GM12878 (cell line): ENCODE measurements around the gene PPL.

Source experiments
- CBFB ChIP-seq: IDR thresholded peaks from 2 replicates; pipeline ENCODE4 v1.6.1; 2016; ENCODE audit warnings: antibody characterized with exemption, low read depth
- CEBPB ChIP-seq, 2 experiments: fragments of 150-350 bp in 1 of 2; IDR thresholded peaks; 2 replicates each; pipeline ENCODE4 v1.6.1; 2012 to 2014; ENCODE audit warnings: low read depth in 2 of 2, low read length in 2 of 2, borderline replicate concordance in 1 of 2, inconsistent platforms in 1 of 2
- CTCF ChIP-seq, 3 experiments: IDR thresholded peaks in 2 of 3; conservative IDR thresholded peaks in 1 of 3; 2 replicates each; pipeline ENCODE4 v1.5.1; 2011; ENCODE audit warnings: low read depth in 3 of 3, low read length in 3 of 3, mild to moderate bottlenecking in 3 of 3, control low read depth in 2 of 3, moderate library complexity in 2 of 3, inconsistent platforms in 1 of 3, mixed read lengths in 1 of 3; ENCODE audit not compliant: control insufficient read depth in 2 of 3, insufficient read depth in 1 of 3; ENCODE audit errors: extremely low read depth in 1 of 3
- ELK1 ChIP-seq: IDR thresholded peaks from 2 replicates; pipeline ENCODE4 v1.6.1; 2012; ENCODE audit warnings: low read depth, low read length, improper control_type of control experiment
- NFYB ChIP-seq: IDR thresholded peaks from 2 replicates; pipeline ENCODE4 v1.6.1; 2011; ENCODE audit warnings: low read depth, mild to moderate bottlenecking, low read length, improper control_type of control experiment, moderate library complexity; ENCODE audit not compliant: insufficient read depth
- POLR2AphosphoS5 ChIP-seq: IDR thresholded peaks from 2 replicates; pipeline ENCODE4 v1.6.1; 2011; ENCODE audit warnings: mild to moderate bottlenecking, low read length, inconsistent platforms
- RCOR1 ChIP-seq: conservative IDR thresholded peaks from 2 replicates; pipeline ENCODE4 v1.6.1; 2012; ENCODE audit warnings: low read depth, low read length, improper control_type of control experiment
- SIN3A ChIP-seq: IDR thresholded peaks from 2 replicates; pipeline ENCODE4 v1.6.1; 2012; ENCODE audit warnings: low read depth, low read length, improper control_type of control experiment
- USF2 ChIP-seq: IDR thresholded peaks from 2 replicates; pipeline ENCODE4 v1.6.1; 2011; ENCODE audit warnings: low read depth, low read length, improper control_type of control experiment, borderline replicate concordance
- YY1 ChIP-seq: IDR thresholded peaks from 2 replicates; pipeline ENCODE4 v1.6.1; 2011; ENCODE audit warnings: low read depth, mild to moderate bottlenecking, low read length
- ZNF687 ChIP-seq: fragments of 450-650 bp; IDR thresholded peaks from 2 replicates; pipeline ENCODE4 v1.6.1; 2017; ENCODE audit warnings: mild to moderate bottlenecking, moderate library complexity

GRCh38 chr16:4891886-4892216 lies 45.1 kb downstream of the PPL start:
- TF ChIP-seq CEBPB (IDR thresholded peaks at IDR 0.05; ENCODE audit: borderline replicate concordance in 1 of 2, low read depth in 2 of 2, low read length in 2 of 2) = no peak
- TF ChIP-seq CTCF (IDR thresholded peaks at IDR 0.05 in 2 of 3, conservative IDR thresholded peaks at IDR 0.05 in 1 of 3; ENCODE audit: control insufficient read depth in 2 of 3, extremely low read depth in 1 of 3, insufficient read depth in 1 of 3, low read depth in 3 of 3, low read length in 3 of 3) = no peak
- TF ChIP-seq POLR2AphosphoS5 = no peak
- no peak for TF ChIP-seq SIN3A
- TF ChIP-seq CBFB = no peak
- no peak for TF ChIP-seq YY1
- no peak for TF ChIP-seq ZNF687
- TF ChIP-seq NFYB = no peak
- TF ChIP-seq RCOR1 = no peak
- TF ChIP-seq ELK1 = no peak
- TF ChIP-seq USF2 = no peak
